ENCODE measurements around the gene TRIO.

TRIO gene

DNA sequence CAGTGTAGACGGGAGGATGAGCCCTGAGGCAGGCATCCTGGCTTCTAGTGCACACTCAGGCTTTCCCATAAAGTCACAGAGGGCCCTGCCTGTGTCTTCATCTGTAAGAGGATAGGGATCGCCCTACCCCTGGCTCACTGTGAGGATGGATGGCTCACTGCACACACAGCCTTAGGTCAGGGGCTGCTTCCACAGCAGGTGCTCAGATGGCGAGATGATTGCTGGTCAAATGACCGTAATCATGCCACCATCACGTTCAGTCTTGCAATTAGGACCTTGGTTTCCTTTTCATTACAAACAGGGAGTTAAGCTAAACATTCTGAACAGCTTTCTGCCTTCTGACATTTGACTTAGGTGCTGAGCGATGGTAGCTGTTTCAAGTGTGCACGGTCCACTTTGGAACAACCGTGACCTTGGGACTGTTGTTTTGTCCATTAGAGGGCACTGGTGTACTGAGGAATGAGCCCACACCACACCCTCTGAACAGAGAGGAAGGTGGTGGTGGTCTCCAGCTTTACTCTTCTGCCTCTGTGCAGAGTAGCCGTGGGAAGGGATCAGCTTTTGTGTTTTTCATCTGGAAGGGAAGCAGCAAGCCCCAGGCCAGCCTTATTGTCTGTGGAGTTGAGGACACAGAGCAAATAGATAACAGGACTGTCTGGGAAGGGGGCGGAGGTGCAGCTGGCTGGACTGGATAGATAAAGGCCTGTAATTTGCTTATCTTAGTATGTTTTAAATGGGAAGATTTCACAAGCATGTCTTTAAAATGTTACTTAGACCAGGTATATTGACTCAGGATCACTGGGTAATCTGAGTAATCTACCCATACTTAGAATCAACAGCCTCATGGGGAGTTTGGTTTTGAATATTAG, 183.1 kb downstream of the TRIO start:
- H3K36me3 ChIP-seq (ENCODE audit: control insufficient read depth in 1 of 2, insufficient read depth in 2 of 2, low read length in 2 of 2), result peaks cover 5 to 27% of the 10 kb centered on the region in 2 donors
- H3K9me3 ChIP-seq (ENCODE audit: control insufficient read depth in 1 of 2, low read length in 2 of 2), result no peaks in the 10 kb centered on the region
- no peak overlapping the region for H3K4me3 ChIP-seq (ENCODE audit: low read depth in 1 of 2, low read length in 2 of 2)
- no peak overlapping the region for H3K27ac ChIP-seq (ENCODE audit: low read depth, low read length)
- no peak overlapping the region for H3K9ac ChIP-seq (ENCODE audit: low read depth in 1 of 2, low read length in 2 of 2)
- H3K4me1 ChIP-seq (ENCODE audit: control insufficient read depth in 1 of 2, insufficient read depth in 2 of 2, low read length in 2 of 2), result peaks cover 0 to 4% of the 10 kb centered on the region in 2 donors
- no peaks in the 10 kb centered on the region for H3K27me3 ChIP-seq (ENCODE audit: control insufficient read depth in 1 of 2, insufficient read depth in 2 of 2, low read length in 2 of 2)

DNA sequence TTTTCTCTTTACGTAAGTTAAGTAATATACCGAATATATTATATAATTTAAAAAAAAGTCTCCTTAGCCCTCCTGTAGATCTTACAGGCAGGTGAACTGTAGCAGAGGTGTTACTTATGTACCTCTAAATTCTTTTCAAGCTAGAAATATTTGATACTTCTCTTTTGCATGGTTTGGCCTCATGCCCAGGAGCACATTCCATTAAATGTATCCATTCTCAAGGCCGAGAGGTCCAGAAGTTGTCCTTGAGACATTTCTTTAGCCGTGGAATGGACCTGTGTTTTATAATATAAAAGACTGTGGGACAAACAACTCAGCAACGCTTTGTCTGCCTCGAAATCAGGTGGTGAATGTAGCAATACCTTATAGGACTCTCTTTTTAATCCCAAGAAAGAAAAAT, 184.5 kb downstream of the TRIO start:
- H3K9ac ChIP-seq (ENCODE audit: low read depth in 1 of 2, low read length in 2 of 2), result no peak overlapping the region
- H3K4me1 ChIP-seq (ENCODE audit: control insufficient read depth in 1 of 2, insufficient read depth in 2 of 2, low read length in 2 of 2), result peaks cover 0 to 4% of the 10 kb centered on the region in 2 donors
- no peaks in the 10 kb centered on the region for H3K27me3 ChIP-seq (ENCODE audit: control insufficient read depth in 1 of 2, insufficient read depth in 2 of 2, low read length in 2 of 2)
- peaks cover 4 to 26% of the 10 kb centered on the region in 2 donors for H3K36me3 ChIP-seq (ENCODE audit: control insufficient read depth in 1 of 2, insufficient read depth in 2 of 2, low read length in 2 of 2)
- H3K9me3 ChIP-seq (ENCODE audit: control insufficient read depth in 1 of 2, low read length in 2 of 2), result no peaks in the 10 kb centered on the region
- no peak overlapping the region for H3K27ac ChIP-seq (ENCODE audit: low read depth, low read length)
- H3K4me3 ChIP-seq (ENCODE audit: low read depth in 1 of 2, low read length in 2 of 2), result no peak overlapping the region

DNA sequence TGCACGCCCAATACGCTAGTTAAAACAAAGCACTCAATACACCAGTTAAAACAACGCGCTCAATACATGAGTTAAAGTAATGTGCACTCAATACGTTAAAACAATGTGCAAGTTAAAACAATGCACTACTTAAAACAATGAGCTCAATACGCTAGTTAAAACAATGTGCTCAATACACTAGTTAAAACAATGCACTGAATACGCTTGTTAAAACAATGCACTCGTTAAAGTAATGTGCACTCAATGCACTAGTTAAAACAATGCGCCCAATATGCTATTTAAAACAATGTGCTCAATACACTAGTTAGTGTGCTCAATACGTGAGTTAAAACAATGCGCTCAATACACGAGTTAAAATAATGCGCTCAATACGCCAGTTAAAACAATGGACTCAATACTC, 185.0 kb downstream of the TRIO start:
- no peak overlapping the region for H3K27ac ChIP-seq (ENCODE audit: low read depth, low read length)
- no peak overlapping the region for H3K4me3 ChIP-seq (ENCODE audit: low read depth in 1 of 2, low read length in 2 of 2)
- H3K4me1 ChIP-seq (ENCODE audit: control insufficient read depth in 1 of 2, insufficient read depth in 2 of 2, low read length in 2 of 2), result peaks cover 0 to 4% of the 10 kb centered on the region in 2 donors
- no peaks in the 10 kb centered on the region for H3K27me3 ChIP-seq (ENCODE audit: control insufficient read depth in 1 of 2, insufficient read depth in 2 of 2, low read length in 2 of 2)
- peaks cover 4 to 26% of the 10 kb centered on the region in 2 donors for H3K36me3 ChIP-seq (ENCODE audit: control insufficient read depth in 1 of 2, insufficient read depth in 2 of 2, low read length in 2 of 2)
- H3K9me3 ChIP-seq (ENCODE audit: control insufficient read depth in 1 of 2, low read length in 2 of 2), result no peaks in the 10 kb centered on the region
- H3K9ac ChIP-seq (ENCODE audit: low read depth in 1 of 2, low read length in 2 of 2), result no peak overlapping the region

DNA sequence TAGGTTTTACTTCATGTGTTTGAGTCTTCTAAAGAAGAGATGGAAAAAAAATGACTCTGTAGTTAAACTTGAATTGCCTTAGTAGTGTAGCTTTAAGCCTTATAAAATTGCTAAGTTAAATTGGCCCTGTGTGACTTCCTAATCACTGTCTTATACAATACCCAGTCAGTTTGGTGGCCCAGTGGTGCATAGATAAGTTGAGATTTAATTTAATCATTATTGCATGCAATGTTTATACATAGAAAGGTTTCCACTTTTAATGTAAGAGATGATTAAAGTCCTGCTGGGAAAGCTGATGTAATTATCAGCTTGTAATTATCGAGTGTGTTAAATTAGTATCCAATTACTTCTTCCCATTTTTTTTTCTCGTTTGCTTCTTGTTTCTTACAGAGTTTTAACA, 187.1 kb downstream of the TRIO start:
- Histone ChIP-seq H3K27me3 (ENCODE audit: control insufficient read depth in 1 of 2, insufficient read depth in 2 of 2, low read length in 2 of 2) (no peaks in the 10 kb centered on the region), H3K4me1 (ENCODE audit: control insufficient read depth in 1 of 2, insufficient read depth in 2 of 2, low read length in 2 of 2) (peaks cover 0 to 4% of the 10 kb centered on the region in 2 donors), H3K9me3 (ENCODE audit: control insufficient read depth in 1 of 2, low read length in 2 of 2) (no peaks in the 10 kb centered on the region), H3K4me3 (ENCODE audit: low read depth in 1 of 2, low read length in 2 of 2) (no peak overlapping the region), H3K27ac (ENCODE audit: low read depth, low read length) (no peak overlapping the region), H3K9ac (ENCODE audit: low read depth in 1 of 2, low read length in 2 of 2) (no peak overlapping the region), H3K36me3 (ENCODE audit: control insufficient read depth in 1 of 2, insufficient read depth in 2 of 2, low read length in 2 of 2) (peaks cover 4 to 44% of the 10 kb centered on the region in 2 donors)

DNA sequence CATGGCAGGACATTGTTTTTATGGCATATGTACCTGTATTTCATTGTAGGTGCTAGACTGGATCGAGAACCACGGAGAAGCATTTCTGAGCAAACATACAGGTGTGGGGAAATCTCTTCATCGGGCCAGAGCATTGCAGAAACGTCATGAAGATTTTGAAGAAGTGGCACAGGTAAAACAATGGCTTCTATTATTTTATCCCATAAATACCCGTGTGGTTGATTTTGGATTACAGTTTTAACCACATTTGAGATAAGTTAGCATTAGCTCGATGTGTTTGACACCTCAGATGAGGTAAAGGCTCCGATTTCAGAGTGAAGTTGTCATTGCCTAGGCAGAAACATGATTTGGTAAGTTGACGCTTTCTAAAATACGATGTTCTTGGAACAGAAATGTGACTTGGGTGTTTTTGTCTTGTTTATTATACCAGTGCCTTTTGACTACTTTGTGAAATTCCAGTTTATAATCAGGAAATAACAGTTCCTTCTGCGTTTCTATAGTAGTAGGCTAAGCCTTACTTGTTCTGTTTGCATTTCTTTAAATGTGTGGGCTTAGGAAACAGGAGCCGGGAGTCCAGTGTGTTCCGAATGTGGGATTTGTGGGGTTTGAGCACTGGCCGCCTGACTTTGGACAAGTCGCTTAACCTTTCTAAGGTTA, 187.7 kb downstream of the TRIO start:
- H3K36me3 ChIP-seq (ENCODE audit: control insufficient read depth in 1 of 2, insufficient read depth in 2 of 2, low read length in 2 of 2), result peaks cover 4 to 45% of the 10 kb centered on the region in 2 donors
- no peak overlapping the region for H3K4me3 ChIP-seq (ENCODE audit: low read depth in 1 of 2, low read length in 2 of 2)
- peaks cover 0 to 4% of the 10 kb centered on the region in 2 donors for H3K4me1 ChIP-seq (ENCODE audit: control insufficient read depth in 1 of 2, insufficient read depth in 2 of 2, low read length in 2 of 2)
- no peak overlapping the region for H3K27ac ChIP-seq (ENCODE audit: low read depth, low read length)
- H3K27me3 ChIP-seq (ENCODE audit: control insufficient read depth in 1 of 2, insufficient read depth in 2 of 2, low read length in 2 of 2), result no peaks in the 10 kb centered on the region
- H3K9me3 ChIP-seq (ENCODE audit: control insufficient read depth in 1 of 2, low read length in 2 of 2), result no peaks in the 10 kb centered on the region
- no peak overlapping the region for H3K9ac ChIP-seq (ENCODE audit: low read depth in 1 of 2, low read length in 2 of 2)

- H3K4me1 ChIP-seq (ENCODE audit: control insufficient read depth in 1 of 2, insufficient read depth in 2 of 2, low read length in 2 of 2), result peaks cover 0 to under 1% of the 10 kb centered on the region in 2 donors
- no peak overlapping the region for H3K9ac ChIP-seq (ENCODE audit: low read depth in 1 of 2, low read length in 2 of 2)
- no peak overlapping the region for H3K27ac ChIP-seq (ENCODE audit: low read depth, low read length)
- H3K36me3 ChIP-seq (ENCODE audit: control insufficient read depth in 1 of 2, insufficient read depth in 2 of 2, low read length in 2 of 2), result peaks cover 6 to 46% of the 10 kb centered on the region in 2 donors
- H3K27me3 ChIP-seq (ENCODE audit: control insufficient read depth in 1 of 2, insufficient read depth in 2 of 2, low read length in 2 of 2), result no peaks in the 10 kb centered on the region
- no peak overlapping the region for H3K4me3 ChIP-seq (ENCODE audit: low read depth in 1 of 2, low read length in 2 of 2)
- H3K9me3 ChIP-seq (ENCODE audit: control insufficient read depth in 1 of 2, low read length in 2 of 2), result no peaks in the 10 kb centered on the region
Measured at GRCh38 chr5:14331386-14331781, 188.2 kb downstream of the TRIO start.

- H3K9me3 ChIP-seq (ENCODE audit: control insufficient read depth in 1 of 2, low read length in 2 of 2), result no peaks in the 10 kb centered on the region
- peaks cover 13 to 54% of the 10 kb centered on the region in 2 donors for H3K36me3 ChIP-seq (ENCODE audit: control insufficient read depth in 1 of 2, insufficient read depth in 2 of 2, low read length in 2 of 2)
Measured at GRCh38 chr5:14332038-14332631, 189.0 kb downstream of the TRIO start.

DNA sequence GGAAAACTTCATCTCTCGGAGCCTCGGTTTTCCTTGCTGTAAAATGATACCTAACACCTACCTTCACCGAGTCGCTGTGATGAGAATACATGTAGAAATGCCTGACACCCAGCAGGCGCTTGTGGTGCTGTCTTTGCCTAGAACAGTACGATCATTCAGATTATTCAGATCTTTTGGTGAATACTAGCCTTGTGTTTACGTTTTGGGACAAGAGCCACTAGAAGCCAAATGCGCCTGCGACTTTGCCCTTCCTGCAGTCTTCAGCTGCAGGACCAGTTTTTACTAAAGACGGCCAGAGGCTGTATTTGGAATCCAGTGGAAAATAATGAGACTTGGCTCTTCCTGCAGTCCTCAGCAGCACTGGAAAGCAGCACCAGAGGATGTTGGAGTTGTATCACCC, 189.6 kb downstream of the TRIO start:
- Histone ChIP-seq H3K9ac (ENCODE audit: low read depth in 1 of 2, low read length in 2 of 2) (no peak overlapping the region), H3K27me3 (ENCODE audit: control insufficient read depth in 1 of 2, insufficient read depth in 2 of 2, low read length in 2 of 2) (no peaks in the 10 kb centered on the region), H3K9me3 (ENCODE audit: control insufficient read depth in 1 of 2, low read length in 2 of 2) (no peaks in the 10 kb centered on the region), H3K4me1 (ENCODE audit: control insufficient read depth in 1 of 2, insufficient read depth in 2 of 2, low read length in 2 of 2) (no peaks in the 10 kb centered on the region), H3K36me3 (ENCODE audit: control insufficient read depth in 1 of 2, insufficient read depth in 2 of 2, low read length in 2 of 2) (peaks cover 19 to 60% of the 10 kb centered on the region in 2 donors), H3K27ac (ENCODE audit: low read depth, low read length) (no peak overlapping the region), H3K4me3 (ENCODE audit: low read depth in 1 of 2, low read length in 2 of 2) (no peak overlapping the region)

More at GRCh38 chr5:14332038-14332631, 189.0 kb downstream of the TRIO start:
- Histone ChIP-seq H3K9ac (ENCODE audit: low read depth in 1 of 2, low read length in 2 of 2) (no peak overlapping the region), H3K27ac (ENCODE audit: low read depth, low read length) (no peak overlapping the region), H3K4me1 (ENCODE audit: control insufficient read depth in 1 of 2, insufficient read depth in 2 of 2, low read length in 2 of 2) (no peaks in the 10 kb centered on the region), H3K4me3 (ENCODE audit: low read depth in 1 of 2, low read length in 2 of 2) (no peak overlapping the region), H3K27me3 (ENCODE audit: control insufficient read depth in 1 of 2, insufficient read depth in 2 of 2, low read length in 2 of 2) (no peaks in the 10 kb centered on the region)

- no peak overlapping the region for H3K27ac ChIP-seq (ENCODE audit: low read depth, low read length)
- peaks cover 22 to 60% of the 10 kb centered on the region in 2 donors for H3K36me3 ChIP-seq (ENCODE audit: control insufficient read depth in 1 of 2, insufficient read depth in 2 of 2, low read length in 2 of 2)
- H3K27me3 ChIP-seq (ENCODE audit: control insufficient read depth in 1 of 2, insufficient read depth in 2 of 2, low read length in 2 of 2), result no peaks in the 10 kb centered on the region
- no peak overlapping the region for H3K9ac ChIP-seq (ENCODE audit: low read depth in 1 of 2, low read length in 2 of 2)
- H3K4me1 ChIP-seq (ENCODE audit: control insufficient read depth in 1 of 2, insufficient read depth in 2 of 2, low read length in 2 of 2), result peaks cover 0 to 12% of the 10 kb centered on the region in 2 donors
- H3K9me3 ChIP-seq (ENCODE audit: control insufficient read depth in 1 of 2, low read length in 2 of 2), result no peaks in the 10 kb centered on the region
- H3K4me3 ChIP-seq (ENCODE audit: low read depth in 1 of 2, low read length in 2 of 2), result no peak overlapping the region
Measured at GRCh38 chr5:14337593-14337992, 194.5 kb downstream of the TRIO start.

DNA sequence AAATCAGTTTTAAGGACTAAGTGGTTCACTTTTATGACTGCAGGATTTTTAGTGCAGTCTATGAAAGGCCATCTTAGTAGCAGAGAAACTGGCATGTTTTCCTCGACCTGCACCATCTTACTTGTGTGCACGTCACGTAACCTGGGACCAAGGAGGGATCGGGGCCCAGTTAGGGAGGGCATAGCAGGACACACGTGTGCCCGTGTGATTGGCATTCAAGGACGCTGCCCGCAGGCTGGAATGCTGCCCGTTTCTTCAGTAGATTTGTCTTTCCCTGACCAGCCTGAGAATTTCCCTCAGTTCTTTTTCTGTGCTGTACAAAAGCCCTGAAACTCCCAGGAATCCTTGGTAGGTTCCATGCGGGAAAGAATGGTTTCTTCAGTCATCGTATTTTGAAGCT, 196.3 kb downstream of the TRIO start:
- Histone ChIP-seq H3K4me3 (ENCODE audit: low read depth in 1 of 2, low read length in 2 of 2) (no peak overlapping the region), H3K9ac (ENCODE audit: low read depth in 1 of 2, low read length in 2 of 2) (no peak overlapping the region), H3K4me1 (ENCODE audit: control insufficient read depth in 1 of 2, insufficient read depth in 2 of 2, low read length in 2 of 2) (peaks cover 0 to 17% of the 10 kb centered on the region in 2 donors), H3K36me3 (ENCODE audit: control insufficient read depth in 1 of 2, insufficient read depth in 2 of 2, low read length in 2 of 2) (peaks cover 25 to 45% of the 10 kb centered on the region in 2 donors), H3K27ac (ENCODE audit: low read depth, low read length) (no peak overlapping the region), H3K27me3 (ENCODE audit: control insufficient read depth in 1 of 2, insufficient read depth in 2 of 2, low read length in 2 of 2) (no peaks in the 10 kb centered on the region), H3K9me3 (ENCODE audit: control insufficient read depth in 1 of 2, low read length in 2 of 2) (no peaks in the 10 kb centered on the region)

Measured in duodenal mucosa (tissue), 2 donors.